ENCODE results near the gene KPNB1. TPM values are rescaled to one million over a fixed set of nuclear protein-coding genes. Genes with fewer than 3 reads are reported as not detected.
A peak's percentile ranks its signal among the peaks of the same experiment; 100 is the strongest.

The KPNB1 gene
- total RNA-seq, 4 donors from 2014 or later: 72.3 to 276 (median 135) TPM

- Histone ChIP-seq H3K4me3 (no peak overlapping the region), H3K27ac (no peak overlapping the region), H3K36me3 (peaks cover 0 to 6% (median 0%) of the 10 kb centered on the region in 3 donors), H3K27me3 (no peaks in the 10 kb centered on the region), H3K9me3 (no peaks in the 10 kb centered on the region), H3K4me1 (peaks cover 0 to 2% (median under 1%) of the 10 kb centered on the region in 4 donors)
- TF ChIP-seq CTCF (IDR thresholded peaks at IDR 0.05) (no peak), POLR2A (IDR thresholded peaks at IDR 0.05) (no peak)
- DNase-seq: no peak
These were observed 38.0 kb downstream of the KPNB1 start for GRCh38 chr17:47687748-47688147.

- no peak for TF ChIP-seq CTCF (IDR thresholded peaks at IDR 0.05)
- TF ChIP-seq POLR2A (IDR thresholded peaks at IDR 0.05): no peak
These were observed 40.4 kb downstream of the KPNB1 start for GRCh38 chr17:47690121-47690520.

GRCh38 chr17:47692137-47692894 is 42.6 kb downstream of the KPNB1 start:
- Histone ChIP-seq H3K4me3 (peak overlapping the region in 1 of 4 donors; percentile 86), H3K36me3 (no peaks in the 10 kb centered on the region), H3K27ac (peak overlapping the region in 2 of 4 donors; percentile 39 to 86), H3K9me3 (no peaks in the 10 kb centered on the region), H3K4me1 (peaks cover 0 to 26% (median 7%) of the 10 kb centered on the region in 4 donors), H3K27me3 (no peaks in the 10 kb centered on the region)
- TF ChIP-seq CTCF (IDR thresholded peaks at IDR 0.05) (no peak), POLR2A (IDR thresholded peaks at IDR 0.05) (no peak)
- no peak for DNase-seq

More at GRCh38 chr17:47690121-47690520, 40.4 kb downstream of the KPNB1 start:
- no peak overlapping the region for H3K27ac ChIP-seq
- DNase-seq: no peak
- H3K36me3 ChIP-seq: no peaks in the 10 kb centered on the region
- H3K4me1 ChIP-seq: peaks cover 0 to 21% (median 7%) of the 10 kb centered on the region in 4 donors
- no peak overlapping the region for H3K4me3 ChIP-seq
- no peaks in the 10 kb centered on the region for H3K9me3 ChIP-seq
- H3K27me3 ChIP-seq: no peaks in the 10 kb centered on the region

- H3K9me3 ChIP-seq: no peaks in the 10 kb centered on the region
- DNase-seq: no peak
- no peaks in the 10 kb centered on the region for H3K27me3 ChIP-seq
- H3K4me3 ChIP-seq: peak overlapping the region; percentile 86 to 95 (median 91)
- H3K36me3 ChIP-seq: no peaks in the 10 kb centered on the region
- H3K27ac ChIP-seq: peak overlapping the region; percentile 39 to 86 (median 84)
- peaks cover 0 to 26% (median 7%) of the 10 kb centered on the region in 4 donors for H3K4me1 ChIP-seq
- TF ChIP-seq POLR2A (IDR thresholded peaks at IDR 0.05) (no peak), CTCF (IDR thresholded peaks at IDR 0.05) (no peak)
These were observed 43.4 kb downstream of the KPNB1 start for GRCh38 chr17:47692895-47693730.

- H3K9me3 ChIP-seq: no peaks in the 10 kb centered on the region
- DNase-seq: peak; percentile 43 to 74 (median 57)
- no peaks in the 10 kb centered on the region for H3K36me3 ChIP-seq
- H3K27ac ChIP-seq: peak within 1 kb of the TSS; percentile 84 to 91 (median 86)
- no peaks in the 10 kb centered on the region for H3K27me3 ChIP-seq
- TF ChIP-seq POLR2A (IDR thresholded peaks at IDR 0.05): no peak
- TF ChIP-seq CTCF (IDR thresholded peaks at IDR 0.05): no peak
- peak within 1 kb of the TSS; percentile 86 to 95 (median 91) for H3K4me3 ChIP-seq
- peaks cover 0 to 26% (median 7%) of the 10 kb centered on the region in 4 donors for H3K4me1 ChIP-seq
These were observed 44.2 kb downstream of the KPNB1 start, which contains the start of gene TBKBP1 for GRCh38 chr17:47693731-47694580. TBKBP1 (plus strand) TSS chr17:47694161; CDS start chr17:47696113, 1,952 bp downstream.

Measured in Peyer's patch (tissue), 4 donors.